Peyer's patch (tissue), 4 donors: ENCODE measurements around the gene CFAP77. TPM values are rescaled to one million over a fixed set of nuclear protein-coding genes. Genes with fewer than 3 reads are reported as not detected.

Experiments used
- DNase-seq, 3 donors: peaks; one replicate each; pipeline ENCODE4 v3.0.0-alpha.2; 2017 to 2019
- H3K27ac ChIP-seq, 4 donors: fragments of 200-600 bp; sonication (generic); one replicate each; pipeline ENCODE4 v1.5.1; 2016 to 2019
- H3K27me3 ChIP-seq, 2 donors: fragments of 200-600 bp; sonication (generic); one replicate each; pipeline ENCODE4 v1.5.1; 2019
- H3K36me3 ChIP-seq, 3 donors: fragments of 200-600 bp; sonication (generic); one replicate each; pipeline ENCODE4 v1.5.1; 2016 to 2019
- H3K4me1 ChIP-seq, 4 donors: fragments of 200-600 bp; sonication (generic); one replicate each; pipeline ENCODE4 v1.5.1; 2016 to 2019
- H3K4me3 ChIP-seq, 4 donors: fragments of 200-600 bp; sonication (generic); 1 replicate in 3 of 4; 2 replicates in 1 of 4; pipeline ENCODE4 v1.5.1; 2016 to 2019; ENCODE audit warnings: mild to moderate bottlenecking in 1 of 4
- H3K9me3 ChIP-seq, 4 donors: fragments of 200-600 bp; sonication (generic); one replicate each; pipeline ENCODE4 v1.5.1; 2016 to 2019; ENCODE audit warnings: mild to moderate bottlenecking in 1 of 4
- CTCF ChIP-seq, 6 experiments: fragments of 450-650 bp in 4 of 6; fragments of 200-600 bp in 2 of 6; sonication (generic) in 1 of 6; IDR thresholded peaks; one replicate each; pipeline ENCODE4 v1.5.1; 2017 to 2019; ENCODE audit warnings: antibody characterized with exemption in 6 of 6, mild to moderate bottlenecking in 3 of 6, moderate library complexity in 1 of 6
- POLR2A ChIP-seq, 2 donors: fragments of 450-650 bp; IDR thresholded peaks; one replicate each; pipeline ENCODE4 v1.5.1; 2017; ENCODE audit warnings: antibody characterized with exemption in 2 of 2, mild to moderate bottlenecking in 2 of 2, moderate library complexity in 2 of 2
- total RNA-seq, 4 donors: library from RNA; depleted of rRNA; stranded (reverse); fragments of >200 nt; gene quantifications; one replicate each; pipeline ENCODE4 v1.1.0, GENCODE V29; 2016

Gene CFAP77
- total RNA-seq, 4 donors from 2014 or later: not detected

GRCh38 chr9:132543251-132543650 lies 133.2 kb downstream of the CFAP77 start:
- no peak overlapping the region for H3K27ac ChIP-seq
- TF ChIP-seq POLR2A (IDR thresholded peaks at IDR 0.05) (no peak), CTCF (IDR thresholded peaks at IDR 0.05) (no peak)
- no peaks in the 10 kb centered on the region for H3K36me3 ChIP-seq
- H3K4me1 ChIP-seq: no peaks in the 10 kb centered on the region
- no peak overlapping the region for H3K4me3 ChIP-seq
- no peaks in the 10 kb centered on the region for H3K27me3 ChIP-seq
- no peaks in the 10 kb centered on the region for H3K9me3 ChIP-seq
- no peak for DNase-seq

- Histone ChIP-seq H3K4me3 (no peak overlapping the region), H3K36me3 (no peaks in the 10 kb centered on the region), H3K4me1 (no peaks in the 10 kb centered on the region), H3K9me3 (no peaks in the 10 kb centered on the region), H3K27me3 (no peaks in the 10 kb centered on the region), H3K27ac (no peak overlapping the region)
- TF ChIP-seq CTCF (IDR thresholded peaks at IDR 0.05) (no peak), POLR2A (IDR thresholded peaks at IDR 0.05) (no peak)
- DNase-seq: no peak
Measured at GRCh38 chr9:132543960-132544359, 133.9 kb downstream of the CFAP77 start.

GRCh38 chr9:132545578-132545977 lies 135.6 kb downstream of the CFAP77 start:
- TF ChIP-seq POLR2A (IDR thresholded peaks at IDR 0.05) (no peak), CTCF (IDR thresholded peaks at IDR 0.05) (no peak)
- no peak for DNase-seq
- H3K27me3 ChIP-seq: no peaks in the 10 kb centered on the region
- no peak overlapping the region for H3K4me3 ChIP-seq
- no peaks in the 10 kb centered on the region for H3K36me3 ChIP-seq
- no peaks in the 10 kb centered on the region for H3K9me3 ChIP-seq
- no peaks in the 10 kb centered on the region for H3K4me1 ChIP-seq
- H3K27ac ChIP-seq: no peak overlapping the region

- Histone ChIP-seq H3K36me3 (no peaks in the 10 kb centered on the region), H3K27ac (no peak overlapping the region), H3K9me3 (no peaks in the 10 kb centered on the region), H3K27me3 (no peaks in the 10 kb centered on the region), H3K4me1 (no peaks in the 10 kb centered on the region), H3K4me3 (no peak overlapping the region)
- DNase-seq: no peak
- TF ChIP-seq POLR2A (IDR thresholded peaks at IDR 0.05): no peak
- TF ChIP-seq CTCF (IDR thresholded peaks at IDR 0.05): peak in 3 of 6 experiments; percentile 5 to 18 (median 15)
Measured at GRCh38 chr9:132546148-132547051, 136.4 kb downstream of the CFAP77 start.

- Histone ChIP-seq H3K27ac (no peak overlapping the region), H3K4me1 (no peaks in the 10 kb centered on the region), H3K9me3 (no peaks in the 10 kb centered on the region), H3K4me3 (no peak overlapping the region), H3K36me3 (no peaks in the 10 kb centered on the region), H3K27me3 (no peaks in the 10 kb centered on the region)
- no peak for DNase-seq
- TF ChIP-seq CTCF (IDR thresholded peaks at IDR 0.05) (no peak), POLR2A (IDR thresholded peaks at IDR 0.05) (no peak)
Measured at GRCh38 chr9:132547052-132547431, 137.0 kb downstream of the CFAP77 start.
